GM18520 (cell line): Measurements from ENCODE around the gene CPNE1.

ENCODE experiments used
- ATAC-seq: cut with Tn5 transposase; IDR thresholded peaks from one replicate; pipeline ENCODE4 v1.9.1; 2021; ENCODE audit not compliant: unreplicated experiment

The CPNE1 gene

DNA sequence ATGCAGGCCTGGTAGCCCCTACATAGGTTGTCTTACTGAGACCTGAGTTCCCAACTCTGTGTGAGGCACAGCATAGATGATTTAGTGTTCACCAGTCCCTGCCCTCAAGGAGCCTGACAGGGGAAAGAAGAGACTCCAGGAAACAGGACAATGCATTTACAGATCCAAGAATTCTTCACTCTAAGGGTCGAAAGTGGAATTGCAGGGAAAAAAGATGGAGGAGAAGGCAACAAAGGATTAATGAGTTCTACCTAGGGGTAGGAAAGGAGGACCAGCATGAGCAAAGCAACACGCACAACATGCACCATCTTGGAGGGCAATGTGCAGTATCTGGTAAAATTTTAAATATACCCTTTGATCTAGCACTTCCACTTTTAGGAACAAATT, 43.1 kb downstream of the CPNE1 start:
- no peak for ATAC-seq

DNA sequence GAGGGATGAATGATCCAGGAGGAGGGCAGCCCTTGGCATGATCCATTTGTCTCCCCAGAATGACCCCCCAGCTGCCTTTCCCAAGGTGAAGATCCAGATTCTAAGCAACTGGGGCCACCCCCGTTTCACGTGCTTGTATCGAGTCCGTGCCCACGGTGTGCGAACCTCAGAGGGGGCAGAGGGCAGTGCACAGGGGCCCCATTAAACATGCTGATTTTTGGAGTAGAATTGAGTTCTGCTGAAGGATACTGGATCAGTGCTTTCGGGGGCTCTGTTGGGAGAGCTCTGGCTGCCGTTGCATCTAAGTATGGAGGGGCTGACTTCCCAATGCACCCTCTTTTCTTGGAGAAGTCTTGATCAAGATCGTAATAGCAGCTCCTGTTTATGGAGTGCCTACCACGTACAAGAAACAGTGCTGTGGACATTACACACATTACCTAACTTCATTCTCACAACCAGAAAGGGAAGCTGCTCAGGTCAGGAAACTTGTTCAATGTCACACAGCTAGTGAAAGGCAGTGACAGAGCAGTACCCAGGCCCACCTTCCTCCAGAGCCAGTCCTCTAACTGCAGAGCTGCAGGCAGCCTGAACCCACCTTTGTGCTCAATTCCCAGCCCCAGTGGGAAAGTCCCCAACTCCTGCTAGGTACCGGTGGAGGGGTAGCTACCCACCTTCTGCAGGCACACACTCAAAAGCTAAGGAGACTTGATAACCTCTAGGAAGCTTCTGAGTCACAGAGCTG, 43.7 kb downstream of the CPNE1 start:
- no peak for ATAC-seq

DNA sequence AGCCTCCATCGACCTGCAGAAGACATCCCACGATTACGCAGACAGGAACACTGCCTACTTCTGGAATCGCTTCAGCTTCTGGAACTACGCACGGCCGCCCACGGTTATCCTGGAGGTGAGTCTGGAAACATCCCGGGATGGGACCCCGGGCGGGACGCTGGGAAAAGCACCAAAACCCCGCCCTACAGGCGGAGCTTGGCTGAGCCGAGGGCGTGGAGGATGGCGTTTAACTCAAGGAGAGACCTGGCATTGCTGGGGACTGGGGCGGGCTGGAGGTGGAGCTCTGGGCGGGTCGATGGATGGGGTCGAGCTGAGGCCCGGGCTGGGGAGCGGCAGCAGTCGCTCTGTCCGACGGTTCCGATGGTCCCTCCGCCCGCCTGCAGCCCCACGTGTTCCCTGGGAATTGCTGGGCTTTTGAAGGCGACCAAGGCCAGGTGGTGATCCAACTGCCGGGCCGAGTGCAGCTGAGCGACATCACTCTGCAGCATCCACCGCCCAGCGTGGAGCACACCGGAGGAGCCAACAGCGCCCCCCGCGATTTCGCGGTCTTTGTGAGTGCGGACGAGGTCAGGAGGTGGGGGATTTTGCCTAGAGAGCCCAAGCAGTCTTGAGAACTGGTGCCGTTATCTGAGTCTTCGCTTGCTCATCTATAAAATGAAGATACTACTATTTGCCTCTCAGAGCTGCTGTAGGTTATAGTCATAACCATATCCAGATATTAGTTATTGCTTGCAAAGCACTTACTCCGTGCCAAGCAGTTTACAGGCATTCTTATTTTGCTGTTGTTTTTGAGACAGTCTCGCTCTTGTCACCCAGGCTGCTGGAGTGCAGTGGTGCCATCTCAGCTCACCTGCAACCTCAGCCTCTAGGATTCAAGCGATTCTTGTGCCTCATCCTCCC, 45.3 kb downstream of the CPNE1 start:
- ATAC-seq = no peak

DNA sequence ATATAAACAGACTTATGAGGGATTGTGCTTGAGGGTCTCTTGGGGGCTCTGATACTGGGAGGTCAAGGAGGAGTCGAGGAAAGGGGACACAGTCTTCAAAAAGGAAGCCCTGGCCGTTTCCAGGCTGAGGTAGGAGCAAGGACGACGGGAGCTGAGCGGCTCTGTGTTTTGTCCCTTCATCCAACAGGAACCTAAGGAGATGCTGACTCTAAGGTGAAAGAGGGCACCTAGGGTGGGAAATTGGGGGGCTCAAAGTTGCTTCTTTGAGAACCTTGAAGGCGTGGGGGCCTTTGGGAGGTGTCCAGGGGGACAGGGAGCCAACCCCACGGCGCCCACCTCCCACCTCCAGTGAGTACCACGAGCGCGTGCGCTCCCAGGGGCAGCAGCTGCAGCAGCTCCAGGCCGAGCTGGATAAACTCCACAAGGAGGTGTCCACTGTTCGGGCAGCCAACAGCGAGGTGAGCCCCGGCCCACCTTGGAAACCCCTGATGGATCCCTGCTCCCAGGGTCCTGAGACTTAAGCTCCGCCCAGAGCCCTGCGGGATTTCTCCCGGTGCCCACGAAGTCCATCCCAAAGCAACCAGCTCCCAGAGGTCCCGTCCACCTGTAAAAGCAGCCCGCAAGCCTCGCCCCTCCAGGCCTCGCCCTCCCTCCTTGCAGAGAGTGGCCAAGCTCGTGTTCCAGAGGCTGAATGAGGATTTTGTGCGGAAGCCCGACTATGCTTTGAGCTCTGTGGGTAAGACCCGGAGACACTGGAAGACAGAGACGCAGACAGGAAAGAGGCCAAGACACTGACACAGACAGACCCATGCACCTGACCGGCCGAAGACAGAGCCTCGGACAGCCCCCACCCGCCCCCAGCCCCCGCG, 46.2 kb downstream of the CPNE1 start:
- no peak for ATAC-seq

DNA sequence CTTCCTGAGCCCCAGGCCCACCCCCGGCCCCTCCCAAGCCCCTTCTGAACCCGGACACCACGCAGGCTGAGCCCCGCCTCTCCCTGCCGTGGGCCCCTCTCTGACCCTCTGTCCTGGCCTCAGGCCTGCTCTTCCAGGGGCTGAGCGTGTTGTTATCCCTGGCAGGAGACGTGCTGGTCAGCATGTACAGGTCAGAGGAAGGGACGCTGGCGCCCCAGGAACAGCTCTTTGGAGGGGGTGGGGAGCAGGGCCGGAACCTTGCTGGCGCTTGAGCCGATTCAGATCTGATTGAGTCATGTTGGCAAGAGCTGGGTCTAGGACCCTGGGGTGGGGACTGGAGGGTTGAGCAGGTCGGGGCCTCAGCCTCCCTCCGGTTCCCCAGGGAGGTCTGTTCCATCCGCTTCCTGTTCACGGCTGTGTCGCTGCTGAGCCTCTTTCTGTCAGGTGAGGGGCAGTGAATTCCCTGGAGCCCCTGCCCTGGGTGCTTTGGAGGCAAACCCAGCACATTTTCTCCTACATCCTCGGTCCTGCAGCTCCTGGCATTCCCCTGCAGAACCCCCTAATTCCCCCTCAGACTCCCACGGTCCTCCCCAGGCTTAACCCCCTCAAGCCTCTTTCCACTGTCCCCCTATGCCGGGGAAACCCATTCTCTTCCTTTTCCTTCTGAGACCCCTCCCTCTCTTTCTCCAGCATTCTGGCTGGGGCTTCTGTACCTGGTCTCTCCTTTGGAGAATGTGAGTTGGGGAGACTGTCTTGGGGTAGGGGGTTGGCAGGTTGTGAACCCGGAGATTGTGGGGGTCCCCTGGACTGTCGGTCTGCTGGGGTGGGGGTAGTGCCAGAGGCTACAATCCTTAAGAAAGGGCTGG, 47.1 kb downstream of the CPNE1 start:
- ATAC-seq = no peak

DNA sequence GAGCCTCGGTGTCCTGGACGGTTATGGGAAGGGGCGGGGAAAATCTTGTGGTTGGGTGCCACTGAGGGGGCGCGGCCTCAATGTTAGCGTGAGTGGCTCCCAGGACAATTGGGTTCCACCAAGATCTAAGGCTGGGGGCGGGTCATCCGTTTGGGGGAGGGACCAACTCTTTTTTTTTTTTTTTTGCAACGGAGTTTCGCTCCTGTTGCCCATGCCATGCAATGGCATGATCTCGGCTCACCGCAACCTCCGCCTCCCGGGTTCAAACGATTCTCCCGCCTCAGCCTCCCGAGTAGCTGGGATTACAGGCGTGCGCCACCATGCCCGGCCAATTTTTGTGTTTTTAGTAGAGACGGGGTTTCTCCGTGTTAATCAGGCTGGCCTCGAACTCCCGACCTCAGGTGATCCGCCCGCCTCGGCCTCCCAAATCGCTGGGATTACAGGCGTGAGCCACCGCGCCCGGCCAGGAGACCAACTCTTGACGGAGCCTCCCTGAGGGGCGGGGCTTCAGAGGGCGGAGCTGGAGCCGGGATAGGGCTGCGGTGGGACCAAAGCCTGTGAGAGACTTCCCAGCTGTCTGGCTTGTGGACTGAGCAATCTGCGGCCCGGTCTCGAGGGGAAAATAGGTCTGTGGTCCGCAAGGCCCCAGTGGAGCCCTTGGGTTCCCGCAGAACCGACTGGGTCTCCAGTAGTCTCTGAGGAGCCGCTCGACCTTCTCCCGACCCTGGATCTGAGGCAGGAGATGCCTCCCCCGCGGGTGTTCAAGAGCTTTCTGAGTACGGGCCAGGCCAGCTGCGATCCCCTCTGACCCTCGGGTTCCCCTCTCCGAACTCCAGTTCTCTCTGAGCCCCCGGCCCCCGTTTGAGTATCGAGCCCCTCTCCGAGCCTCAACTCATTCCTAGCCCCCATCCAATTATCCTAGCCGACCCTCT, 48.0 kb downstream of the CPNE1 start:
- ATAC-seq = no peak

DNA sequence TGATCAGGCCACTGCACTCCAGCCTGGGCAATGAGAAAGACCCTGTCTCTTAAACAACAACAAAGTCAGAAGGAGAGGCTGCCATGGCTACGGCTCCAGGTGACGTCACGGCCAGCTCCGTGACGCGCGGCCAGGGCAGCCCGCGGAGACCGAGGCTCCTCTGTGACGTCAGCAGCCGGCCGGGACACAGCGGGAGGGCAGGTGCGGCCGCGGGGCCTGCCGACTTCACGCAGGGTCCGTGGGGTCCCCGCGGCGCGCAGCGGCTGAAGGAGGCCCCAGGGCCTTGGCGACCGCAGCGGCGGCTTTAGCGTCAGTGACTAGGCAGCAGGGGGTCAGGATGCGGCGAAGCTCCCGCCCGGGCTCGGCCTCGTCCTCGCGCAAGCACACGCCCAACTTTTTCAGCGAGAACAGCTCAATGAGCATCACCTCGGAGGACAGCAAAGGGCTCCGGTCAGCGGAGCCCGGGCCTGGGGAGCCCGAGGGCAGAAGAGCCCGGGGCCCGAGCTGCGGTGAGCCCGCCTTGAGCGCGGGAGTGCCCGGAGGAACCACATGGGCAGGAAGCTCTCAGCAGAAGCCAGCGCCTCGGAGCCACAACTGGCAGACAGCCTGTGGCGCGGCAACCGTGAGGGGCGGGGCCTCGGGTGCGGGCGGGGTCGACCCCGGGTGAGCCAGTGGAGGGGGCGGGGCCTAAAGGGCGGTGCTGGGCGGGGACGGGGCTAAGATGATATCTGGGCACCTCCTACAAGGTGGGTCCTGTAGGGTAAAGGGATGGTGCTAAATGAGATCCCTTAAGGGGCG, 48.8 kb downstream of the CPNE1 start, which contains the start of gene SPAG4:
Gene SPAG4, plus strand, starts transcription at position 163 of the 798 bp plus-strand sequence. Its CDS starts 175 bp downstream, at position 338.
- ATAC-seq = peak; percentile 73

DNA sequence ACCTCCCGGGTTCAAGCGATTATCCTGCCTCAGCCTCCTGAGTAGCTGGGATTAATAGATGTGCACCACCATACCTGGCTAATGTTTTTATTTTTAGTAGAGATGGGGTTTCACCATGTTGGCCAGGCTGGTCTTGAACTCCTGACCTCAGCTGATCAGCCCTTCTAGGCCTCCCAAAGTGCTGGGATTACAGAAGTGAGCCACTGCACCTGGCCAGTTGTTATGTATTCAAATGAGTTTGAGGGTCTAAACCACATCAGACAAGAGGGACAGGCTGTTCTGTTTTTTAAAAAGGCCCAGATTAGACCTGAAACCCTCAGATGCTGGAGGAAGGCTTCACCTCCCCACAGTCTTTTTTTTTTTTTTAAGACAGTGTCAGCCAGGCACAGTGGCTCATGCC, 53.2 kb downstream of the CPNE1 start:
- peak; percentile 23 for ATAC-seq

DNA sequence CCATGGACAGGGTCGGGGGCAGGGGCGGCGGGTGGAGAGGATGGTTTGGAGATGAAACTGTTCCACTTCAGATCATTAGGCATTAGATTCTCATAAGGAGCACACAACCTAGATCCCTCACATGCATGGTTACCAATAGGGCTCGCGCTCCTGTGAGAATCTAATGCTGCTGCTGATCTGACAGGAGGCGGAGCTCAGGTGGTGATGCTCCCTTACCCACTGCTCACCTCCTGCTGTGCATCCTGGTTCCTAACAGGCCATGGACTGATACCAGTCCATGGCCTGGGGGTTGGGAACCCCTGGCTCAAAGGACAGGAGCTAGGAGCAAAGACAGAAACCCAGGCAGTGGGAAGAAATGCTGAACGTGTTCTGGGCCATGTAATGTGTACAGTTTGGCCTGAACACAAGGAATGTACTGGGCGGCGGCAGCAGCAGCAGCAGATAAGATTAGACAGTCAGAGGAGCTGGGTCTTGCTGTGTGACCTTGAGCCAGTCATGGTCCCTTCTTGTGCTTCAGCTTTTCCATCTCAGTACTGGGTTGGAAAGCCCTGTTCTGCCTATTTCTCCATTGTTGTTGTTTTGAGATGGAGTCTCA, 53.8 kb downstream of the CPNE1 start:
- no peak for ATAC-seq

DNA sequence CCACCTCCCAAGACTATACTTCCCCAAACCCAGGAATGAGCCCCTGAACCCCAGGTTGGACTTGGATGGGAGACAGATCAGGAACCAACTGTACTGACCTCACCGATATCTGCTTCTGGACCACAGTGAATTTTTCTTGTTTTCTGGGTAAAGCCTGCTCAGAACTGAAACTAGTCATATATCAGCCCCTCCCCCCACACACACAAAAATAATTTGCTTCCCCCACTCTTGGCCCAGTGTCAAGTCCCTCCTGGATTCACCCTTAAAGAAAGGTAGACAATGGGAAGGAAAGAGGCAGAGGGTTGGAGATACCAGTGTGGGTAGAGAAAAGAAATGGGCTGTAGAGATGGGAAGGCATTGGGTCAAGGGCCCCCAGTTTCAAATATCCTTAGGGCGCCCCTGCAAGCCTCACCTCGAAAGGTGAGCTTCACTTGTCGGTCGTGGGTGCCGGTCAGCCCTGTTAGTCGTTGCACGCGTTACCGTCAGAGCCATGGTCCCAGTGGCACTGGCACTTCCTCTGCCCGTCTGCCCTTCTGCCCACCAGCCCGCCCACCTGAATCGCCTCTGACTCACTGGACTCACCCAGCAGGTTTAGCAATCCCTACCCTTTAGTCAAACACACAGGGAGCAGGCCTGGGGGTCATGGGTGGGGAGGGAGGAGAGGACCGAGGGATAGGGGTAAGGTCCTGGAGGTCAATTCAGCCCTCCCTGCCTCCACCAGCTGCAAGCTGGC, 57.5 kb downstream of the CPNE1 start:
- ATAC-seq = no peak

DNA sequence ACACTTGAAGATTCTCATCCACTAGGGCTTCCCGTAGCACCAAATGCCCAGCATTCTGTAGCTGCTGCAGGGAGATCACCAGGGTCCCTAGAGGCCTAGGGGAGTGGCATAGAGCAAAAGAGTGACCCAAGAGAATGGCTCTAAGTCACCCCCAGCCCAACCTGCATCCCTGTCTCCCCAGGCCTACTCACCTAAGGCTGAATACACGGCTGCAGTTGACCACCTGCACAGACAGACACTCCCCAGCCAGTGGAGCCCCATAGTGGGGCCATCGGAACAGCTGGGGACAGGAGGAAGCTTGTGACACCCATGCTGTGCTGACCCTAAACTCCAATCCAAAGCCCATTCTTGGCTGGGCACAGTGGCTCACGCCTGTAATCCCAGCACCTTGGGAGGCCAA, 58.6 kb downstream of the CPNE1 start:
- ATAC-seq = no peak

DNA sequence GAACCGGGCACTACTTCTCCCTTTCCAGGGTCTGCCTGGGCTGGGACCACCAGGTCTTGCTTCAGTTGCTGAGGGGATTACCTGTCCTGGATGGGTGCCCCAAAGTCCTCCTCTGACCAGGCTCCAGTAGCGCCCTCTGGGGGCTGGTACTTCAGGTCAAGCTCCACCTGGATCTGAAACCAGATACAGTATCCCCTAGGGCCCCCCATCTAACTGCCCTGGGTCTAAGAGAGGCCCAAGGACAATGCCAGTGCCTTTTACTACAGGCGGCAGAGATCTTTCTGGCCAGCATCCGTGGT, 60.3 kb downstream of the CPNE1 start:
- ATAC-seq = no peak

DNA sequence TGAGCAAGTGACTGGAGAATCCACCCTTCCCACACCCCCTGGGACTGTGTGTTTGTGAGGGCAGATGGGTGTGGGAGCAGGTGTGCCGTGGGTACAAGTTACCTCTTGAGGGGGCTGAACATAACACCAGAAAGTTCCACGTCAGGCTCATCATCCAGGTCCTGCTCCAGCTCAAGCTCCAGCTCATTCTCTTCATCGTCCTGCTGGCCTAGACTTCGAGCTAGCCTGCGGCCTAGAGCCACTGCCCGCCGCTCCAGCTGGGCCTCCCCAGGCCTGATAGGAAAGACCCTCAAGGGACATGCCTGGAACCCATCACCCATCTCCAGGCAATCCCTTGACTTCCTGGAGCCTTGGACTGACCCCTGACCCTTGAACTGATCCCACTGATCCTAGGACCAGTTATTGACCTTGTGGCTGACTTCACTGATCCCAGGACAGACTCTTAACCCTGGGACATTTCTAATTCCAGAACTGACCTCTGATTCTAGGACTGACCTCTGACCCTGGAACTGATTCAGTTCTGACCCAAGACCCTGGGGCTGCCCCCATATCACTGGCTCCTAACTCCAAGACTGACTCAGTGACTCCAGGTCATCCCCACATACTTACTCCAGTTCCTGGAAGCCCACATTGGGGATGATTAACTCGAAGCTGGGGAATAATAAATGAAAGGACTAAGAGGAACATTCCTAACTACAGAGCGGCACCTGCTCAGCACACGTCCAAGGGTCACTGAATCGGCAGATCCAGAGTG, 60.8 kb downstream of the CPNE1 start:
- ATAC-seq = no peak

DNA sequence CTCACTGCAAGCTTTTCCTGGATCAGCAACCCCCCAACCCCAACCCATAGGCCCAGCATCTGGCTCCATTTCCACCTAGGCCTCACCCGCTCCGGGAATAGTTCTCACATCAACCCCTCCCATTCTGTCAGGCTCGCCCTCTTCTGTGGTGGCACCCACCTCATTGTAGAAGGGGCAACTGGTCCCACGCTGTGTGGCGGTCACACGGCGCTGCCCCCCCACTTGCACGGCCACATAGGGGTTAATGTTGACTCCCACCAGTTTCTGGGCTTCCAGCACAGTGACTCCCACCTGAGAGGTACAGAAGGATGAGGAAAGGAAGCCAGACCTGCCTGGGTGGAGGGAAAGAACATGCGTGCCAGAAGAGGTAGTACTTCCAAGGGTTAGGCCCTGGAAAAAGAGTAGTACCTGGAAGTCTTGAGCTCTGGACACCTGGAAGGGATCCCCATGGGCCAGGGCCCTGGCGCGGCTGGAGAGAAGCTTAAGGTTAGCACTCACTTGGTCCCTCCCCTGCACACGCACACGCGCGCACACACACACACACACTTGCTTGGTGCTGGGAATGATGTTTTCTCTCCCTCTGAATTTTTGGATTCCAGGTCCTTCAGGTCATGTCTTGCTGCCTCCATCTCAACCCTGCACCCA, 61.7 kb downstream of the CPNE1 start:
- no peak for ATAC-seq

DNA sequence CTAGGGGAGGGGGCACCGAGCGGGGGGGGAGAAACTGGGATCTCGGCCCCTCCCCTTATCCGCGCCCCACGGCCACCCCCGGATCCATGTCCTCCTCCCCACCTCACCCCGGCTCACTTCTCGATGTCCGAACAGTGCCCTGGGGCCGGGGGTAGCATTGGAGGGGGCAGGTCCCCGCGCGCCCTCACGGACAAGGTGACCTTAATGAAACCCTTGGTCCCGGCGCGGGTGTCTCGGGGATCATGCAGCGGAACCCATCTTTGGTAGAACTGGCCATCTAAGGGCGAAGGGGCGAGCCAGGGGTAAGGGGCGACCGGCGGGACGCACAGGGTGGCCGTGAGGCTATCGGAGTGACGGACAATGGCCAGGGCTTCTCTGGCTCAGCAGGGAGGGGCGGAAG, 62.7 kb downstream of the CPNE1 start:
- ATAC-seq = no peak
